CD4-positive, alpha-beta T cell treated with Interleukin-2 at 100 ng/mL for 4 hours (primary cell): ENCODE measurements around the gene CDH13.

Experiments used
- DNase-seq: peaks from one replicate; pipeline ENCODE4 v3.0.0-alpha.2; 2020; ENCODE audit warnings: low spot score

The CDH13 gene

DNA sequence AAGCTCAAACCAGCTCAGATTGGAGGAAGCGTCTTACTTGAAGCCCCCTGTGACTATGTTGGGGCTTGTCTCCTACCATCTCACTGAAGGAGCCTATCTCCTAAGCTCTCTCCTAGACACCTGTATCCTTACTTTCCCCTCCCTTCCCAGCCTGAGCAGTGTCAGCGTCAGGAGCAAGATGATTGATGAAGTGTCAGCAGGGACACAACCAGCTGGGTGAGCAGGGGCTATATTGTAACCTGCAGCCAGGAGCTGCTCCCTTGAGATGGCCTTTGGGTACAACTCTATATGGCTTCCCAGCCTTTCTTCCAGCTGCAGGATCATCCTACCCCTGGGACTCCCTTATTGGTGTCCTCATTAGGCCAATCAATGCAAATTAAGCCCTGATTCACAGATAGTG is 1097.8 kb downstream of the CDH13 start:
- no peak for DNase-seq

DNA sequence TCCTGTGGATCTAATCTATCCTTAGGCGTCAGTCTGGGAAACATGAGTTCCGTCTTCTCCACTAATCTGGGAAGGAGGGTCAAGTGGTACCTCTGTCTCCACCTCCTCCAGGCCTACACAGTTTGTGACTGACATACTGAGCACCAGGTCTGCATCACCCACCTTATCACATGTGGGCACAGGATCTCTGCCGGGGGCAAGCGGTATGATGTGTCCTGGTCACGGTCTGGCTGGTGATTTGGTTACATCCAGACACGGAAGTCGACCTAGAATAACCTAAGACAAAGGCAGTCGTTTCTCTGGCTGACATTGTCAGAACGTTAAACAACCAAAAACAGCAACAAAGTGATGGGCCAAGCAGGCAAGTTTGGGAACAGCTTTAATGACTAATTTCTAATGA is 1098.5 kb downstream of the CDH13 start:
- no peak for DNase-seq

DNA sequence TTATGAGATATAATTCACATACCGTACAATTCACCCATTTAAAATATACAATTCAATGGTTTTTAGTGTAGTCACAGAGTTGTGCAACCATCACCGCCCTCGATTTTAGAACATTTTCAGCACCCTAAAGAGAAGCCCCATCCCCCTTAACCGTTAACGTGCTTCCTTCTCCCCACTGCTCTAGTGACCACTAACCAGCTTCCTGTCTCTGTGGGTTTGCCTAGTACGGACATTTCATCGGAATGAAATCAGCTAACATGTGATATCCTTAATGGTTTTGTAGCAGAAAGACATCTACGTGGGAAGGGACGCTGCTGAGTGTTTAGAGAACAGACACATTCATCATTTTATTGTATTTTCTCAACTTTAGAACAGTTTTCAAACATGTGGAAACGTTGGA is 1100.2 kb downstream of the CDH13 start:
- no peak for DNase-seq

DNA sequence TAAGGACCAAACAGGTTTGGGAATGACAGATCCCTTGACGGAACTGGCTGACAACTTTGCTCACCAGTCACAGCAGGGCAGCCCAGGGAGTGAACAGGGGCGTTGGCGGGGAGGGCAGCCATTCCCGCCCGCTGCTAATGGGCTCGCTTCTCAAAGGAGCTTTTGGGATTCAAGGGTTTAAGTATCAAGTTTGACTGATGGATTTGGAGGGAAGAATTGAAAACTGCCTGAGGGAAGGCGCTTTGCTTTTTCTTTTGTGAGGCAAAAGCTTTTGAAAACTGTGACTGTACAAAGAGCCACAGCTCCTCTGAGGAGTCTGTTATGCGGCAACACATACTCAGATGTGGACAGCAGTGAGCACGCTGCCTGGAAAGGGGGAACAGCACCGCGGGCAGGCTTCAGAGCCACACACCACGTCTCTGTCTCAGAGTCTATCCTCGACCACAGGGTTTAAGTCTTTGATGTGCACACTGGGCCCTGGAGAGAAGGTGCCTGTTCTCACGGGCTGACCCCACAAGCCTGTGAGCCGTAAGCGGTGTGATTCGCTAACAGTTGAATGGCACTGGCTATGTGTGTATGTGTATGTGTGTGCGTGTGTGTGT is 1101.1 kb downstream of the CDH13 start:
- DNase-seq = no peak

DNA sequence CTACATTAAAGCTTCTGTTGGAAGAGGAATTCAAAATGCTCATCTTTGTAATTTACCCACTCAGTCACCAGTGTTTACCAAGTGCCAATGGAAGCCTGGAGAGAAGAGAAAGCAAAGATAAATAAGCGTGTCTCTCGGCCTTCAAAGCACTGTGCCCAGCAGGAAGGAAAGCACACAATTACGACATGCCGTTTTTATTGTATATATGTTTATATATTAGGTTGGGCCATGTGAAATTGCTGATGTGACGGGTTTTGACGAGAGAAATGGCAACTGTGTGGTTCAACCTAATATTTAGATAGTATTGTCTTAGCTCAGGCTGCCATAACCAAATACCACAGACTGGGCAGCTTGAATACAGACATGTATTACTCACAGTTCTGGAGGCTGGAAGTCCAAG is 1101.7 kb downstream of the CDH13 start:
- no peak for DNase-seq

DNA sequence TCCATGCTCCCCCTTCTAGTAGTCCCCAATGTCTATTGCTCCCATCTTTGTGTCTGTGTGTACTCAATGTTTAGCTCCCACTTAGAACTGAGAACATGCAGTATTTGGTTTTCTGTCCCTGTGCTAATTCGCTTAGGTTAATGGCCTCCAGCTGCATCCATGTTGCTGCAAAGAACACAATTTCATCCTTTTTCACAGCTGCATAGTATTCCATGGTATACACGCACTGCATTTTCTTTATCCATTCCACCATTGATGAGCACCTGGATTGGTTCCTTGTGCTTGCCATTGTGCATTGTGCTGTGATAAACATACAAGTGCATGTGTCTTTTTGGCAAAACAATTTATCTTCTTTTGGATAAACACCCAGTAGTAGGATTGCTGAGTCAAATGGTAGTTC is 1104.0 kb downstream of the CDH13 start:
- DNase-seq = no peak

DNA sequence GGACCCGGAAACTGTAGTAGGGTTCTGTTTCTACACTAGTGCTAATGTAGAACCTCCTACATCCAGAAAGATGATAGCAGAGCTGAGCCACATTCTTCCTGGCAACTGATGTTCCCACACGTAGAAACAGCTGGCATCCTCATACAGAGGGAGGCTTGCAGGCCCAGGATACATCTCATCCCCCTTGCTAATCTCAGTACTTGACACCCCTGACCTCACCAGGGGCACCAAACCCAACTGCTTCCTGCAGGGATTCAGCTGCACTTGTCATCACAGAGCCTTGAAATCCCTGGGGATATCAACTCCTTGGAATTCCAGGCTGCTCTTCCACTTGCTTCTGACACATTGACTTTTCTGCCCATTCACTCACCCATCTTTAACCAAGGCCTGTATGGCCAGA is 1105.8 kb downstream of the CDH13 start:
- DNase-seq = no peak

DNA sequence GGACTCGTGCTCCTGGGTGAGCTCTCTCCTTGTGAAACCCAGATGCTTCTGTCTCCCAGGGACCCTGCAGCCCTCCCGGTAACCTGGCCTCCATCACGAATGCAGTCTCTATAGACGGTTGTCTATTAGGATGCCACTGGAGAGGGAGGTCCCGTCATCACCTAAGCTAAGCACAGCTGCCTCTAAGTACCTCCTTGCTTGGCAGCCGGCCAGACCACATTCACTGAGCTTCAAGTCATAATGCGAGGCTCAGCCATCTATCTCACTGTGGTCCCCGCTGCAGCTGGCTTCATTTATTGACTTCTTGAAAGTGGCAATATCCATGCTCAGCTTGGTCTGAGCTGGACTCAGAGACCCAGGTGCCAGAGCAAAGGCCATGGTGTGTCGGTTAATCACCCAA is 1106.5 kb downstream of the CDH13 start:
- no peak for DNase-seq

DNA sequence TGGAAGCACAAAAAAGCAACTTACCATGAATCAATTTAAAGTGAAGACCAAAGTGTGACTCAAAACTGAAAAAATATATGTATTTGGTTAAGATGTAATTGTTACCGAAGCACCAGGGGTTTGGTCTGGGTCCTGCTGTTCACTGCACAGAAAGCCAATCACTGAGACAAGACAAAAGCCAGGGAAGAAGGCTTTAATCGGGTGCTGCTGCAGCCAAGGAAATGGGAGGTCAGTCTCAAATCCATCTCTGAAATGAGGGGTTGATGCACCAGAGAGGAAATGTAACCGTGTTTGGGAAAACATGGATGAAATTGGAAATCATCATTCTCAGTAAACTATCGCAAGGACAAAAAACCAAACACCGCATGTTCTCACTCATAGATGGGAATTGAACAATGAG is 1107.4 kb downstream of the CDH13 start:
- DNase-seq = no peak

DNA sequence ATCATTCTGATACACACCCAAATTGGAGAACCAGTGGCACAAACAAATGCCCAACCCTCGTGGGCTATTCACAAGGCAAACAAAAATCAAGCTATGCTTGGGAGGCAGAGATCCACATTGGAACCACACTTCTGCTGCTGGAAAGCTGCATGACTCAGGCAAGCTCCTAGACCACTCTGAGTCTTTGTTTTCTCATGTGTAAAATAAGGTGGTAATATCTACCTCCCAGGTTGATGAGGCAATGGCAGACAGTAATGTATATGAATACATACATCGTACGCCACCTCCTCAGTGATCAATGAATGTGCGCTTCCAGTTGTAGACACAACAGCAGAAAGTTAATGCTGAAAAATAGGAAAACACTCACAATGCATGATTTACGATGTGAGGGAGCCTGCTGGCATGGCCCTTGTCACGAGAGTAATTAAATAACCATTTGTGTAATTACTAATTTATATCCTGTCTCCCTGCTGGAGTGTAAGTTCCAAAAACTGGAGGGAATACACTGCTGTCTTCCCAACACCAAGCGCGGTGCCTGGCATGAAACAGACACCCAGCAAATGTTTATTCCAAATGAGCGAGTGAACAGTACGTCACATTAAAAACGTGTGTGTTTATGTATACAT is 1111.1 kb downstream of the CDH13 start:
- no peak for DNase-seq

DNA sequence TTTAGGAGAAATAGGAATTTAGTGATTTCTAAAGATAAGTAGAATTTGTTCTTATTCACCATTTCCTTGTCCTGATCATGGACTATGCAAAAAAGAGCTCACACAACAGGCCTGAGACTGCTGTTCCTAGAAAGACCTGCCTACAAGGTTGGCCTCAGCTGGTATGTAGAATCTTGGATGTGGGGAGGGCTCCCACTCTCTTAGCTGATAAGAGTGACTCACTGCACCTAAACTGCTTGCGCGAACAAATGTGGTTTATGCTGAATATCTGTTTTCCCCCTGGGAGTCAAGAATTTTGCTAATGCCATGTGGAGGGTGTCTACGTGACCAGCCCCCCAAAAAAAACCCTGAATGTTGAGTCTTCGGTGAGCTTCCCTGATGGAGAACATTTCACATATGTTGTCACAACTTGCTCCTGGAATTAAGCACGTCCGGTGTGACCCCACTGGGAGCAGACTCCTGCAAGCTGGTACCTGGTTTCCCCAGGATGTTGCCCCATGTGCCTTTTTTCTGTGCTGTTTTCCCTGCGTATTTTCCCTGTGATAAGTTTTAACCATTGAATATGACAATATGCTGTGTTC is 1112.2 kb downstream of the CDH13 start:
- DNase-seq = no peak

DNA sequence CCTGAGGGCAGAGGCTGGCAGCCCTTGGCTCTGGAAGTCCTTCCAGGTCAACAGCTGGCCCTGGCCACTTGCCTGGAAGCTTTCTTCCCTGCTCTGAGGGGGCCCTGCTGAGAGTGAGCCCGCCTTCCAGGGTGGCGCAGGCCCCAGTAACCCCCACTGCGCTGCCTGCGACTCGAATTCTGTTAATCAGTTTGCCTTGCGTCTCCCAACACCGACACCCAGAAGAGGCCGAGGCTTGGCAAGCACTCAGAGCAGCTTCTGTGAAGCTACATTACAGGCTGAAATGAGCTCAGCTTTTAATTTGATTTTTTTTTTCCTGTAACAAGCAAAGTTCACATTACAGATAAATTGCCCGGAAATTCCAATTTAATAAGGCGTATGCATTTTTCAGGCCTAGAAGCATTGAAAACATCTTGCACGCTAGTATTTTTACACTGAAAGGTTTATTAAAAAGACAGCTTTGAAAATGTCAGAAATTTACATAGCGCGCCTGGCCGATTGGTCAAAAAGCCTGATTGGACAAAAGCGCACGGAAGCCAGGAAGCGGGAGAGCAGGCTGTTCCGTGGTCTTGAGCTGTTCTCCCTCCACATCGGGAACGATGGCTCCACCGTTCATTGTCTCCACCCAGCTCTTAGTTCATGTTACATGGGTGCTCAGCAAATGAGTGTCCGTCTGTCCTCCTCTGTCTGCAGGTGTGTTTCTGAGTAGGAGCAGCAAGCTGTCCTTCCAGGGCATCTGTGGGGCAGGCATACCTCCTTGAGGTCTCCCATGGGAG is 1115.5 kb downstream of the CDH13 start:
- no peak for DNase-seq

DNA sequence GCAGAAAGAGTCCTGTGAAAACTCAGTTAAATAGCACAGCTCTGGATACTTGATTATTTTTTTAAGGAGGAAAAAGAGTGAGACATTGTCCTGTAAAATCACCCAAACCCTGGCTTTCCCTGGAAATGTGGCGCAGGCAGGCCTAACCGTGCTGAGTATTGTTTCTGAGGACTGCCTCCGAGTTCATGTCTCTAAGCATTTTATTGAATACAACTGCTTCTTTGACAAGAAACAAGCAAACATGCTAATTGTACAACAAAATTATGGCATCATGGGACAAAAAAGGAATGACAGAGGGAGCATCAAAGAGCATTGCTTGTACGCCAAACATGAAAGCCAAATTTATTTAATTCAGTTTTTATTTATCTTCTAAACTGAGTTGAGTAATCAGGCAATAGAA is 1116.5 kb downstream of the CDH13 start:
- no peak for DNase-seq

DNA sequence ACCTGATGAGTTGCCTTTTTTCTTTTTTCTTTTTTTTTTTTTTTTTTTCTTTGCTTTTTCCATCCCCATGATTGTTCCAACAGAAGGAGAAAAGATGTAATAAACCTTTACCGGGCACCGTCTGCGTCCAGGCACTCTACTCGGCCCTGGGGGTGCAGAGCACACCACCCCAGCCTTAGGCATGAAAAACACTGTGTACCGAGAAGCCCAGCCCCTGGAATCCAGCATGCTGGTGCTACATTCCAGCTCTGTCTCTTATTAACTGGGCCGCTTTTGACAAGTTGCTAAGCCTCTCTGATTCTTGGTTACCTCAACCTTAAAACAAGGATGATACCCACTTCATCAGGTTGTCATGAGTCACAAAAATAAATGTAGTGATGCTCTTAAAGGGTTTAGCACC is 1117.0 kb downstream of the CDH13 start:
- no peak for DNase-seq

DNA sequence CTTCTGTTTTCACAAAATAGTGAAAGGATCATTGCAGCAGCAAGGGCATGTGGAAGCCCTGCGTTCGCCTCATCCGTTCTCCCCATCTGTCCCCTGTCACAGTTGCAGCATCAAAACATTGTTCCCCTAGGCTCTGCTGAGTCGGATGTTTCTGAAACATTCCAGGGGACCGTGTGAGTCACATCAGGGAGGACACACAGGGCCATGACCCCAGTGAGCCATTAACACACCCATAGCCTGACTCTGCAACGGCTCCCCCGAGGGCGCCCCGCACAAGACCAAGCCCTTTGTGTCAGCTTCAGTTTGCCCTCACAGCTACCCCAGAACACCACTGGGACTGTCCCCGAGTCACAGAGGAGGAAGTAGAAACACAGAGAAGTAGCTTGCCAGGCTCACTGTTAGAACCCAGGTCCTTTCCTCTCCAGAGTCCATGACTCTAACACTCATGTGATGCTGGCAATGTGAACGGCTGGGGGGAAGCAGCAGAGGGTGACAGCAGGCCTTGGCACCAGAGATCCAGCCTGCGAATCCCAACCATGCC is 1117.7 kb downstream of the CDH13 start:
- DNase-seq = peak; percentile 2

DNA sequence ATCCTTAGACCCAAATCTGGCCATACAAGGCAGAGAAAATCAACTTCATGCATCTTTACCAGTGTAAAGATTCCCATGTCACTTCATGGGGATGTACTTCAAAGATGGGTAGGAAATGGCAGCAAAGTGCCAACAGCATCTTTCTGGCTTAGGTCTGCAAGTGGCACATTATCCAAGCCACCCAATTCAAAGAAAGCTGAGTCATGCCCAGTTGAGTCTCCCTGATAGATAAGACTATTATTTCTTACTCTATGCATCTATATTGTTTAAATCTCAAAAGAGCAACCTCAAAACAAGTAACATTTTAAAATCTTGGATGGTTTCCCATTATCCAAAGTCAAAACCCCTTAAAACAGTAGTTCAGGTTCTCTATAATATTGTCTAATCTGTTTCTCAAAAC is 1119.8 kb downstream of the CDH13 start:
- DNase-seq = no peak

DNA sequence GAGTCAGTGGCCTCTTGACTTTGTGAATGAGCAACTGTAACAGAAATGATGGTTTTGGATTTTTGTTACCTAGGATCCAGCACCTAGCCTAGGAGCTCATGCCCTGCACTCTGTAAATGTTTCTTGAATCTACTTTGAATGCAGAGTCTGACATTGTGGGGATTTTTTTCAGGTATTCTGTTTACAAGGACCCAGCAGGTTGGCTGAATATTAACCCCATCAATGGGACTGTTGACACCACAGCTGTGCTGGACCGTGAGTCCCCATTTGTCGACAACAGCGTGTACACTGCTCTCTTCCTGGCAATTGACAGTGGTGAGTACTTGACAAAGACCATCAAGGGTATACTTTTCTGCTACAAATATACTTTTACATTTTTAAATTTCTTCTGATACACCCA is 1121.2 kb downstream of the CDH13 start:
- no peak for DNase-seq

DNA sequence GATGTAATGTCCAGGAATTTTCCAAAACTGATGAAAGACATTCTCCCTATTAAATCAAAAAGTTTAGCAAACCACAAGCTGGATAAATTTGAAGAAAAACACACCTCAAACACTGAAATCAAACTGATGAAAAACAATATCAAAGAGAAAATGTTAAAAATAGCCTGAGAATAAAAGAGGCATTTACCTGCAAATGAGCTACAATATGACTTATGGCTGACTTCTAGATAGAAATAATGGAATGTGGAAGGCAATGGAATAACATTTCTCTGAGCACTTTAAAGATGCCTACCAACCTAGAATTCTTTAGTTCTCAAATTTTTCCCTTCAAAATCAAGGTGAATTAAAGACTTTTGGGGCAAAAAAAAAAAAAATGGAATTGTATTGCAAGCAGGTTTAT is 1128.6 kb downstream of the CDH13 start:
- no peak for DNase-seq

DNA sequence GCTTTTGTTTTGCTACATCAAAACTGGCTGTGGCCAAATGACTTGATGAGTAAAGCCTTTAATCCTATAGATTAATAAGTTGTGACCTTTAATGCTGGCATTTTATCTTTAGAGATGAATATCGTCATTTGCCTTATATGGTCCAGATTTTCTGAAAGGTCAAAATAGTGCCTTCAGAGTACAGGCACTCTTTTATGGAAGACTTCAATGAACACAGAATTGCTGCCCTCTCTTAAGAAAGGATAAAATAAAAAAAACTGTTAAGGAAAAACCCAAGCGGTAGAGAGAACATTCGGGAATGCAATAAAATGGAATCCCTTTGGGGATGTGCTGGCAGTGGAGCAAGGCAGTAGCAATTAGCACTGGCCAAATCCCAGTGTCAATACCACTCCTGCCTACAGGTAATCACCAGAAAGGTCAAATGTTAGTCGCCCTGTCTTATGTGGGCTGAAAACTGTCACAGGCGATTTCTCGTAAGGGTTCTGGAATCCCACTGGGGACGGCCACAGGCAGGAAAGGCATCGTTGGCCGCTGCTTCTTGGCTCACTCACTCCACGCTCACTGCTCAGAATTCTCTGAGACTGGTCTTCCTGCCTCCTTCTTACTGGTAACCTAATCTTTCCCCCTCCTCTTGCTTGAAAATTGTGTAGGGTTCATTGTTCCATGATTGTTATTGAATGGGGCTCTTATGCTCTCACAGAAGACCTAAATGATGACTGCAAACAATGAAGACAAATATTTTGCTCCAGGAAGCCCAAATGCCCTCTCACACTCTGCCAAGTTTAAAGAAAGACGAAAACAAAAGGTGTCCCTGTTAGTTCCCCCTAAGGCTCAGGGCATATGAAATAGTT is 1135.6 kb downstream of the CDH13 start:
- no peak for DNase-seq

DNA sequence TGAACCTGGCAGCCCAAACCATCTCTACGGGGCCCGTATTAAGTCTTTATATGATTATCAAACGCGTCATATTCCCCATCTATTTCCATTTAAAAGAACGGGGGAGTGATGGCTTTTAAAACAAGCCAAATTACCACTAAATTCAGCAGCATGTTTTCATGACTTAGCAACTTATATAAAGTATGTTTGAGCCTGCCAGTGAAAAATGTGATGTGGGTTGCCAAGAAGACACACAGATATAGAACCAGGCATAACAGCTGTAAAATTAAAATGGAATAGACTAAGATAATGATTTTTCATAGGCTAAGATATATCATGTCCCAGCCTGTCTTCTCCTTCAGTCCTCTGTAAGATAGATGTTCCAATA is 1136.2 kb downstream of the CDH13 start:
- no peak for DNase-seq

DNA sequence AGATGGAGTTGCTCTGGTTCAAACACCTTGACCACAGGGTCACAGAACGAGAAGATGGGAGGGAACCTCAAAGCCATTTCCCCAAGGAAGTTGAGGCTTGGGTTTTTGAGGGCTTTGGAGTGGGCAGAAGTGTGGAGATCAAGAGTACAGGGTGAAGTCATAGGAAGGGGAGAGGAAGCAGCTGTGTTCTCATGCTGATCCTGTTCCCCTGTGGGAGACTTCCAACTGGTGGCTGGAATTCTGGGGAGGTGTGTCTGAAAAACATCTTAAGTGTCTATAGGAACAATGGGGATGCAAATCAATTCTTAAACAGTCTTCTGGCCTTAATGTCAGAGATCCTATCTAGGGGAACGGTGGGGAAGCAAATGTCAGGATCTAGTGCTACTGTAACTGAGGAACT is 1142.2 kb downstream of the CDH13 start:
- DNase-seq = no peak

DNA sequence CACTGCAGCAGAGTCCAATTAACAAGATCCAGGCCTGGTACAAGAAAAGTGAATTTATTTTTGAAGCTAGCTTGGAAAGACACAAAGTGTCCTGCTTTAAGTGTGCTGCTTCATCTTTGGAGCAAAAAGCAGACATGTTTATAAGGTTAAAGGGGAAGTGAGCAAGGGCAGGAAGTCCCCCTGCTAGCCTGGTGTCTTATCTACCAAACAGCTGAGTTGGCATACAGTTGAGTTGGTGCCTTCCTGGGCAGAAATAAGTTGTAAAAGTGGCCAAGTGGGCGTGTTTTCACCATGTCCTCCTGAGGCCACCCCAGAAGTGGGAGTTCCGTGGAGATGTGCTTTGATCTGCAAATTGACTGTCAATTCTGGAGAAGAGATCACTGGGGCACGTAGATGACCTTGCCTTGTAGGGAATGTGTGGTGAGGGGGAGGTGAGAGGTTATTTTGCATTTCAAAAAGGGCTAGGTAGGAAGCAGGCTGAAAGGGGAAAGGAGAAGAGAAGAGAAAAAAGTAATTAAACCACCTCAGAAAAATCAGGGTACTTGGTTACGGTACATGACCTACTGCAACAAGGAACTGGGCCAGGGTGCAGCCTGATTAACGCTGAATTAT is 1142.7 kb downstream of the CDH13 start:
- no peak for DNase-seq
